GM19397 (cell line): Measurements from ENCODE around the gene BCL2.

ENCODE experiments used
- ATAC-seq: cut with Tn5 transposase; IDR thresholded peaks from one replicate; pipeline ENCODE4 v1.9.1; 2021; ENCODE audit warnings: mild to moderate bottlenecking, moderate library complexity; ENCODE audit not compliant: unreplicated experiment

Gene BCL2

GRCh38 chr18:63147973-63148372, 171.6 kb downstream of the BCL2 start:
- no peak for ATAC-seq

- no peak for ATAC-seq
These were observed 172.7 kb downstream of the BCL2 start for GRCh38 chr18:63146828-63147409.

GRCh38 chr18:63145851-63146555, 173.6 kb downstream of the BCL2 start:
- ATAC-seq = no peak

- ATAC-seq = no peak
These were observed 174.3 kb downstream of the BCL2 start for GRCh38 chr18:63145166-63145850.

- ATAC-seq = no peak
These were observed 174.8 kb downstream of the BCL2 start for GRCh38 chr18:63144748-63145147.

- ATAC-seq = no peak
These were observed 176.2 kb downstream of the BCL2 start for GRCh38 chr18:63143330-63143771.

GRCh38 chr18:63142594-63143225, 176.9 kb downstream of the BCL2 start:
- ATAC-seq = no peak

GRCh38 chr18:63141778-63142176, 177.8 kb downstream of the BCL2 start:
- ATAC-seq = peak; percentile 47

- no peak for ATAC-seq
These were observed 178.4 kb downstream of the BCL2 start for GRCh38 chr18:63140997-63141777.

- no peak for ATAC-seq
These were observed 179.5 kb downstream of the BCL2 start for GRCh38 chr18:63140038-63140450.

GRCh38 chr18:63138436-63139340, 180.9 kb downstream of the BCL2 start:
- ATAC-seq = peak; percentile 46

- ATAC-seq = peak; percentile 24
These were observed 181.6 kb downstream of the BCL2 start for GRCh38 chr18:63137999-63138435.

- no peak for ATAC-seq
These were observed 184.5 kb downstream of the BCL2 start for GRCh38 chr18:63135101-63135500.

- no peak for ATAC-seq
These were observed 186.8 kb downstream of the BCL2 start for GRCh38 chr18:63132819-63133200.

- ATAC-seq = no peak
These were observed 187.4 kb downstream of the BCL2 start for GRCh38 chr18:63131959-63132818.

GRCh38 chr18:63131106-63131958, 188.2 kb downstream of the BCL2 start:
- ATAC-seq = no peak

- no peak for ATAC-seq
These were observed 189.4 kb downstream of the BCL2 start for GRCh38 chr18:63130176-63130575.
